Measurements from ENCODE around the gene ATG16L2.
A peak's percentile ranks its signal among the peaks of the same experiment; 100 is the strongest.

ATG16L2 gene

GRCh38 chr11:72860592-72860991 is 46.4 kb downstream of the ATG16L2 start:
- TF ChIP-seq MAX (IDR thresholded peaks at IDR 0.05; ENCODE audit: low read depth, low read length) (no peak), CTCF (IDR thresholded peaks at IDR 0.05; ENCODE audit: low read depth, low read length) (no peak), MYC (IDR thresholded peaks at IDR 0.05; ENCODE audit: low read depth, low read length) (no peak), POLR2A (IDR thresholded peaks at IDR 0.05; ENCODE audit: extremely low read depth, insufficient read length) (no peak)
- DNase-seq (ENCODE audit: low read depth), result no peak
- H3K4me3 ChIP-seq (ENCODE audit: low read depth, low read length), result no peak overlapping the region

GRCh38 chr11:72863091-72863490 is 48.9 kb downstream of the ATG16L2 start:
- no peak for DNase-seq (ENCODE audit: low read depth)
- TF ChIP-seq CTCF (IDR thresholded peaks at IDR 0.05; ENCODE audit: low read depth, low read length), result no peak
- TF ChIP-seq MYC (IDR thresholded peaks at IDR 0.05; ENCODE audit: low read depth, low read length), result no peak
- no peak for TF ChIP-seq POLR2A (IDR thresholded peaks at IDR 0.05; ENCODE audit: extremely low read depth, insufficient read length)
- no peak for TF ChIP-seq MAX (IDR thresholded peaks at IDR 0.05; ENCODE audit: low read depth, low read length)
- H3K4me3 ChIP-seq (ENCODE audit: low read depth, low read length), result no peak overlapping the region

GRCh38 chr11:72863916-72864315 is 49.7 kb downstream of the ATG16L2 start:
- peak; percentile 38 for DNase-seq (ENCODE audit: low read depth)
- TF ChIP-seq MYC (IDR thresholded peaks at IDR 0.05; ENCODE audit: low read depth, low read length) (no peak), MAX (IDR thresholded peaks at IDR 0.05; ENCODE audit: low read depth, low read length) (no peak), CTCF (IDR thresholded peaks at IDR 0.05; ENCODE audit: low read depth, low read length) (no peak), POLR2A (IDR thresholded peaks at IDR 0.05; ENCODE audit: extremely low read depth, insufficient read length) (no peak)
- H3K4me3 ChIP-seq (ENCODE audit: low read depth, low read length), result no peak overlapping the region

GRCh38 chr11:72864702-72865655 is 50.8 kb downstream of the ATG16L2 start:
- no peak overlapping the region for H3K4me3 ChIP-seq (ENCODE audit: low read depth, low read length)
- TF ChIP-seq POLR2A (IDR thresholded peaks at IDR 0.05; ENCODE audit: extremely low read depth, insufficient read length) (no peak), CTCF (IDR thresholded peaks at IDR 0.05; ENCODE audit: low read depth, low read length) (no peak), MYC (IDR thresholded peaks at IDR 0.05; ENCODE audit: low read depth, low read length) (no peak), MAX (IDR thresholded peaks at IDR 0.05; ENCODE audit: low read depth, low read length) (no peak)
- no peak for DNase-seq (ENCODE audit: low read depth)

- no peak overlapping the region for H3K4me3 ChIP-seq (ENCODE audit: low read depth, low read length)
- TF ChIP-seq MYC (IDR thresholded peaks at IDR 0.05; ENCODE audit: low read depth, low read length), result no peak
- TF ChIP-seq POLR2A (IDR thresholded peaks at IDR 0.05; ENCODE audit: extremely low read depth, insufficient read length), result no peak
- no peak for TF ChIP-seq MAX (IDR thresholded peaks at IDR 0.05; ENCODE audit: low read depth, low read length)
- DNase-seq (ENCODE audit: low read depth), result no peak
These were observed 53.8 kb downstream of the ATG16L2 start for GRCh38 chr11:72867970-72868369.

GRCh38 chr11:72869831-72870230 is 55.6 kb downstream of the ATG16L2 start:
- TF ChIP-seq MYC (IDR thresholded peaks at IDR 0.05; ENCODE audit: low read depth, low read length), result no peak
- no peak for TF ChIP-seq POLR2A (IDR thresholded peaks at IDR 0.05; ENCODE audit: extremely low read depth, insufficient read length)
- no peak for TF ChIP-seq MAX (IDR thresholded peaks at IDR 0.05; ENCODE audit: low read depth, low read length)
- no peak for DNase-seq (ENCODE audit: low read depth)
- H3K4me3 ChIP-seq (ENCODE audit: low read depth, low read length), result no peak overlapping the region

Data from NB4 (cell line).